GM06990 (cell line): ENCODE measurements around the gene FYB1.
"Not testable (repeated sequence)": the region's sequence is repeated elsewhere in the genome, so short reads cannot be mapped to it uniquely, and the experiment has no call there.

Source experiments
- DNase-seq: peaks from one replicate; pipeline ENCODE4 v3.0.0-alpha.2; 2011; ENCODE audit not compliant: insufficient read length; ENCODE audit errors: extremely low read depth
- H3K27me3 ChIP-seq: replicated peaks from 2 replicates; pipeline ENCODE4 v1.6.0; 2011; ENCODE audit warnings: low read length; ENCODE audit not compliant: control insufficient read depth, insufficient read depth
- H3K36me3 ChIP-seq: 2 replicates; pipeline ENCODE4 v1.5.1; 2011; ENCODE audit warnings: low read length; ENCODE audit not compliant: control insufficient read depth, insufficient read depth
- H3K4me3 ChIP-seq: replicated peaks from 2 replicates; pipeline ENCODE4 v1.5.1; 2011; ENCODE audit warnings: low read depth, mild to moderate bottlenecking, control low read depth, low read length
- TF ChIP-seq, protein P1 (sequence below): IDR thresholded peaks from 2 replicates; pipeline ENCODE4 v1.5.1; 2011; ENCODE audit warnings: low read length, control low read depth, mild to moderate bottlenecking, inconsistent platforms; ENCODE audit not compliant: insufficient read depth, poor library complexity, severe bottlenecking

The FYB1 gene

GRCh38 chr5:39235648-39236047 is 16.3 kb upstream of the FYB1 start:
- Histone ChIP-seq H3K36me3 (no peaks in the 10 kb centered on the region), H3K4me3 (no peak overlapping the region), H3K27me3 (no peaks in the 10 kb centered on the region)
- TF ChIP-seq, protein P1, sequence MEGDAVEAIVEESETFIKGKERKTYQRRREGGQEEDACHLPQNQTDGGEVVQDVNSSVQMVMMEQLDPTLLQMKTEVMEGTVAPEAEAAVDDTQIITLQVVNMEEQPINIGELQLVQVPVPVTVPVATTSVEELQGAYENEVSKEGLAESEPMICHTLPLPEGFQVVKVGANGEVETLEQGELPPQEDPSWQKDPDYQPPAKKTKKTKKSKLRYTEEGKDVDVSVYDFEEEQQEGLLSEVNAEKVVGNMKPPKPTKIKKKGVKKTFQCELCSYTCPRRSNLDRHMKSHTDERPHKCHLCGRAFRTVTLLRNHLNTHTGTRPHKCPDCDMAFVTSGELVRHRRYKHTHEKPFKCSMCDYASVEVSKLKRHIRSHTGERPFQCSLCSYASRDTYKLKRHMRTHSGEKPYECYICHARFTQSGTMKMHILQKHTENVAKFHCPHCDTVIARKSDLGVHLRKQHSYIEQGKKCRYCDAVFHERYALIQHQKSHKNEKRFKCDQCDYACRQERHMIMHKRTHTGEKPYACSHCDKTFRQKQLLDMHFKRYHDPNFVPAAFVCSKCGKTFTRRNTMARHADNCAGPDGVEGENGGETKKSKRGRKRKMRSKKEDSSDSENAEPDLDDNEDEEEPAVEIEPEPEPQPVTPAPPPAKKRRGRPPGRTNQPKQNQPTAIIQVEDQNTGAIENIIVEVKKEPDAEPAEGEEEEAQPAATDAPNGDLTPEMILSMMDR = no peak
- no peak for DNase-seq

- DNase-seq, H3K4me3 ChIP-seq, H3K27me3 ChIP-seq, H3K36me3 ChIP-seq: not testable (repeated sequence)
Observed at GRCh38 chr5:39234494-39234893, 15.1 kb upstream of the FYB1 start.

DNA sequence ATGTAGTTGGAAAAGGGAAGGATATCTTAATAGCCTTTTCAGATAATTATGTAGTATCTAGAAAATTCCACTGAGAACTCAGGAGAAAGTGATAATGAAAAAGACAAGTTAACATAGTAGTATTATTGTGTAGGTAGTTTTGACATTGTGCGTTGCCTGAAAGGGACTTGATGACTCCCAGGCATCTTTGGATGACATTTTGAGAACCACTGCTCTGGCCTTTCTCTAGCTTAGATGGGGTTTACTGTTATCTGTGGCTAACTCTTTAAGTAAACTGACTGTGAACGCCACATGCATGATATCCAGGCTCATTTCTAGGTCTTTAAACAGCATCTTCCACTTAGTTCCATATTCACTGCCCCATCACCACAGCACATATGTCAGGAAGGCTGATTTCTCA is 14.4 kb upstream of the FYB1 start:
- no peak overlapping the region for H3K4me3 ChIP-seq
- no peaks in the 10 kb centered on the region for H3K27me3 ChIP-seq
- H3K36me3 ChIP-seq = no peaks in the 10 kb centered on the region
- TF ChIP-seq, protein P1 = no peak
- no peak for DNase-seq

GRCh38 chr5:39231705-39232525 is 12.6 kb upstream of the FYB1 start:
- Histone ChIP-seq H3K27me3 (no peaks in the 10 kb centered on the region), H3K36me3 (no peaks in the 10 kb centered on the region), H3K4me3 (no peak overlapping the region)
- no peak for DNase-seq
- TF ChIP-seq, protein P1 = no peak

DNA sequence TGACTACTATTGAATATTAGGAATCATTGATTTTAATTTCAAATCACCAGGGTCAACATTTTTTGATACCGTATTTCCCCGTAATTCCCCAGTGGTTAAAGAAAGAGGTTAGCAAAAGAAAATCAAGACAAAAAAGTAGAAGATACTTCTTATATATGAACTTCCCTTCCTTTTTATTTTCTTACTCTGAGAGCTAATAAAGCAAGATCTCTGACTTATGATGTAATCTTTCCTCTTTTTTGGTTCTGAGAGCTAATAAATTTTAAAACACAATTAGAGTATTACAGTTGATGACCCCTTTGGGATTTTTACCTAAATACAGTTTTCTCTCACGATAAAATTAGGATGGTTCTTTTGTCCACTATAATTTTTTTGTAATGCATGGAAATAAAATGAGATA is 9.2 kb upstream of the FYB1 start:
- TF ChIP-seq, protein P1 = no peak
- Histone ChIP-seq H3K4me3 (no peak overlapping the region), H3K36me3 (no peaks in the 10 kb centered on the region), H3K27me3 (no peaks in the 10 kb centered on the region)
- no peak for DNase-seq

- no peaks in the 10 kb centered on the region for H3K27me3 ChIP-seq
- H3K36me3 ChIP-seq = no peaks in the 10 kb centered on the region
- H3K4me3 ChIP-seq = no peak overlapping the region
- TF ChIP-seq, protein P1 = no peak
- no peak for DNase-seq
Observed at GRCh38 chr5:39226558-39226957, 7.2 kb upstream of the FYB1 start.
